H9 (cell line): ENCODE data around the gene NIFK. TPM values are rescaled to one million over a fixed set of nuclear protein-coding genes. Genes with fewer than 3 reads are reported as not detected.

Experiments used
- DNase-seq: peaks from one replicate; pipeline ENCODE4 v3.0.0-alpha.2; 2017
- H2AFZ ChIP-seq: one replicate; pipeline ENCODE4 v1.6.1; 2013; ENCODE audit warnings: mild to moderate bottlenecking, low read length, control low read depth, moderate library complexity
- H2AK5ac ChIP-seq: 2 replicates; pipeline ENCODE4 v1.6.1; 2013; ENCODE audit warnings: low read length, control low read depth, mixed read lengths; ENCODE audit not compliant: insufficient read length
- H2BK120ac ChIP-seq: one replicate; pipeline ENCODE4 v1.6.1; 2013; ENCODE audit warnings: low read depth, mild to moderate bottlenecking, low read length, control low read depth, inconsistent platforms; ENCODE audit not compliant: poor library complexity, severe bottlenecking
- H2BK12ac ChIP-seq: 2 replicates; pipeline ENCODE4 v1.6.1; 2013; ENCODE audit warnings: low read length, control low read depth, mixed read lengths, low read depth; ENCODE audit not compliant: insufficient read length
- H2BK15ac ChIP-seq: 2 replicates; pipeline ENCODE4 v1.6.1; 2013; ENCODE audit warnings: low read depth, low read length, control low read depth
- H2BK20ac ChIP-seq: one replicate; pipeline ENCODE4 v1.6.1; 2013; ENCODE audit warnings: low read depth, mild to moderate bottlenecking, low read length, control low read depth, inconsistent platforms; ENCODE audit not compliant: poor library complexity, severe bottlenecking
- H2BK5ac ChIP-seq: 2 replicates; pipeline ENCODE4 v1.6.1; 2013; ENCODE audit warnings: low read length, control low read depth, mixed read lengths; ENCODE audit not compliant: insufficient read length
- H3K14ac ChIP-seq: 2 replicates; pipeline ENCODE4 v1.6.1; 2013; ENCODE audit warnings: low read length, control low read depth; ENCODE audit not compliant: insufficient read depth
- H3K18ac ChIP-seq: 2 replicates; pipeline ENCODE4 v1.6.1; 2013; ENCODE audit warnings: low read depth, mild to moderate bottlenecking, mixed read lengths, low read length, control low read depth; ENCODE audit not compliant: insufficient read length
- H3K23ac ChIP-seq: 2 replicates; pipeline ENCODE4 v1.6.1; 2013; ENCODE audit warnings: low read length, control low read depth, mixed read lengths, low read depth; ENCODE audit not compliant: insufficient read length
- H3K23me2 ChIP-seq: 2 replicates; pipeline ENCODE4 v1.6.1; 2013; ENCODE audit warnings: low read depth, mild to moderate bottlenecking, mixed read lengths, low read length, control low read depth; ENCODE audit not compliant: insufficient read length, poor library complexity, severe bottlenecking
- H3K27ac ChIP-seq: 2 replicates; pipeline ENCODE4 v1.5.1; 2013; ENCODE audit warnings: low read length, control low read depth, mixed read lengths, low read depth; ENCODE audit not compliant: insufficient read length
- H3K27me3 ChIP-seq: 2 replicates; pipeline ENCODE4 v1.6.1; 2013; ENCODE audit warnings: low read length, control low read depth, inconsistent platforms; ENCODE audit not compliant: insufficient read depth
- H3K4ac ChIP-seq: 2 replicates; pipeline ENCODE4 v1.6.1; 2013; ENCODE audit warnings: low read depth, mild to moderate bottlenecking, control low read depth, inconsistent platforms, low read length, moderate library complexity
- H3K4me1 ChIP-seq: 2 replicates; pipeline ENCODE4 v1.6.1; 2013; ENCODE audit warnings: low read length, control low read depth, inconsistent platforms; ENCODE audit not compliant: insufficient read depth
- H3K4me2 ChIP-seq: 2 replicates; pipeline ENCODE4 v1.6.1; 2013; ENCODE audit warnings: low read length, control low read depth, mixed read lengths; ENCODE audit not compliant: insufficient read length, insufficient read depth
- H3K56ac ChIP-seq: 2 replicates; pipeline ENCODE4 v1.6.1; 2013; ENCODE audit warnings: low read depth, mild to moderate bottlenecking, mixed read lengths, low read length, control low read depth; ENCODE audit not compliant: insufficient read length
- H3K79me1 ChIP-seq: 2 replicates; pipeline ENCODE4 v1.6.1; 2013; ENCODE audit warnings: low read depth, mild to moderate bottlenecking, moderate library complexity, low read length, control low read depth, inconsistent platforms; ENCODE audit not compliant: insufficient read depth, poor library complexity, severe bottlenecking
- H3K79me2 ChIP-seq: 2 replicates; pipeline ENCODE4 v1.6.1; 2013; ENCODE audit warnings: low read length, control low read depth, inconsistent platforms; ENCODE audit not compliant: insufficient read depth
- H3K9ac ChIP-seq: 2 replicates; pipeline ENCODE4 v1.6.1; 2013; ENCODE audit warnings: low read length, control low read depth, mixed read lengths; ENCODE audit not compliant: insufficient read length; ENCODE audit errors: extremely low read depth
- H3K9me3 ChIP-seq: one replicate; pipeline ENCODE4 v1.6.1; 2013; ENCODE audit warnings: low read depth, low read length, inconsistent platforms; ENCODE audit not compliant: control insufficient read depth
- H3T11ph ChIP-seq: one replicate; pipeline ENCODE4 v1.6.1; 2013; ENCODE audit warnings: mild to moderate bottlenecking, low read length, control low read depth, inconsistent platforms
- H4K20me1 ChIP-seq: one replicate; pipeline ENCODE4 v1.6.1; 2013; ENCODE audit not compliant: control insufficient read depth, insufficient read length, insufficient read depth
- H4K5ac ChIP-seq: 2 replicates; pipeline ENCODE4 v1.6.1; 2013; ENCODE audit warnings: low read depth, mild to moderate bottlenecking, mixed read lengths, low read length, control low read depth; ENCODE audit not compliant: insufficient read length
- H4K8ac ChIP-seq: replicated peaks from 2 replicates; pipeline ENCODE4 v1.6.1; 2013; ENCODE audit warnings: low read length, control low read depth, mixed read lengths, low read depth; ENCODE audit not compliant: insufficient read length
- H4K91ac ChIP-seq: 2 replicates; pipeline ENCODE4 v1.6.1; 2013; ENCODE audit warnings: low read depth, mild to moderate bottlenecking, moderate library complexity, mixed read lengths, low read length, control low read depth; ENCODE audit not compliant: insufficient read length
- H3K27ac Mint-ChIP-seq, 3 experiments: 2 replicates in 2 of 3; 3 replicates in 1 of 3; pipeline ENCODE4 v1.8.0; 2020 to 2021; ENCODE audit warnings: mixed read lengths in 3 of 3, mild to moderate bottlenecking in 1 of 3, moderate library complexity in 1 of 3
- H3K27me3 Mint-ChIP-seq: 2 replicates; pipeline ENCODE4 v1.8.0; 2021; ENCODE audit warnings: low read depth, mild to moderate bottlenecking, moderate library complexity, mixed read lengths
- H3K36me3 Mint-ChIP-seq, 3 experiments: 2 replicates in 2 of 3; 3 replicates in 1 of 3; pipeline ENCODE4 v1.8.0; 2020 to 2021; ENCODE audit warnings: low read depth in 3 of 3, mixed read lengths in 3 of 3; ENCODE audit not compliant: insufficient read depth in 1 of 3
- H3K4me1 Mint-ChIP-seq, 2 experiments: 2 replicates each; pipeline ENCODE4 v1.8.0; 2020; ENCODE audit warnings: mixed read lengths in 2 of 2
- H3K4me3 Mint-ChIP-seq, 2 experiments: 2 replicates in 1 of 2; 3 replicates in 1 of 2; pipeline ENCODE4 v1.8.0; 2020 to 2021; ENCODE audit warnings: mild to moderate bottlenecking in 2 of 2, mixed read lengths in 2 of 2, moderate library complexity in 1 of 2
- H3K9me3 Mint-ChIP-seq, 2 experiments: 2 replicates in 1 of 2; 3 replicates in 1 of 2; pipeline ENCODE4 v1.8.0; 2020; ENCODE audit warnings: mild to moderate bottlenecking in 2 of 2, mixed read lengths in 2 of 2, moderate library complexity in 1 of 2
- CTCF ChIP-seq: fragments of 200-600 bp; sonication (generic); conservative IDR thresholded peaks from 3 replicates; pipeline ENCODE4 v1.8.0; 2021; ENCODE audit warnings: antibody characterized with exemption, mild to moderate bottlenecking
- WGBS: extraction: QIAGEN DNeasy Blood & Tissue Kit; methylation state at CpG from one replicate; pipeline ENCODE4 v1.1.7; 2013; ENCODE audit warnings: missing lambda C conversion rate, low lambda C conversion rate, mixed read lengths; ENCODE audit not compliant: insufficient read length; ENCODE audit errors: extremely low coverage; 5-methylcytosine and 5-hydroxymethylcytosine counted together
- total RNA-seq: library from RNA; stranded (reverse); gene quantifications from 2 replicates; pipeline ENCODE4 v1.2.1, GENCODE V29; 2021

The NIFK gene
- total RNA-seq, 1 experiment from 2014 or later: 180 TPM

- H2AFZ ChIP-seq: no peak overlapping the region
- H2BK5ac ChIP-seq: no peak overlapping the region
- H3K23me2 ChIP-seq: no peaks in the 10 kb centered on the region
- no peak for TF ChIP-seq CTCF
- no peak overlapping the region for H2BK20ac ChIP-seq
- H3K4me1 Mint-ChIP-seq: peaks cover 36 to 41% of the 10 kb centered on the region in 2 experiments
- peaks cover 14% of the 10 kb centered on the region for H3K9me3 ChIP-seq
- H3K23ac ChIP-seq: no peak overlapping the region
- H3T11ph ChIP-seq: no peak overlapping the region
- H4K8ac ChIP-seq: no peak overlapping the region
- no peak overlapping the region for H4K91ac ChIP-seq
- H3K9ac ChIP-seq: no peak overlapping the region
- H2BK15ac ChIP-seq: no peak overlapping the region
- no peak overlapping the region for H3K27ac Mint-ChIP-seq
- no peak overlapping the region for H3K4ac ChIP-seq
- H3K27me3 ChIP-seq: no peaks in the 10 kb centered on the region
- H3K14ac ChIP-seq: no peak overlapping the region
- no peaks in the 10 kb centered on the region for H3K79me2 ChIP-seq
- no peak overlapping the region for H3K4me2 ChIP-seq
- H3K27ac ChIP-seq: no peak overlapping the region
- no peak for DNase-seq
- H3K79me1 ChIP-seq: no peaks in the 10 kb centered on the region
- peaks cover 33% of the 10 kb centered on the region for H3K27me3 Mint-ChIP-seq
- H3K9me3 Mint-ChIP-seq: peaks cover 27 to 28% of the 10 kb centered on the region in 2 experiments
- WGBS: no CpG with 5 or more reads among the region's 2 CpGs
- no peak overlapping the region for H3K18ac ChIP-seq
- peaks cover 19 to 24% (median 22%) of the 10 kb centered on the region in 3 experiments for H3K36me3 Mint-ChIP-seq
- no peaks in the 10 kb centered on the region for H4K20me1 ChIP-seq
- H3K4me3 Mint-ChIP-seq: no peak overlapping the region
- no peak overlapping the region for H2BK12ac ChIP-seq
- no peak overlapping the region for H2AK5ac ChIP-seq
- H4K5ac ChIP-seq: no peak overlapping the region
- no peak overlapping the region for H2BK120ac ChIP-seq
- no peak overlapping the region for H3K56ac ChIP-seq
- peaks cover 4% of the 10 kb centered on the region; the same call in 1 of the 2 replicates for H3K4me1 ChIP-seq
Observed at GRCh38 chr2:121686902-121687301, 49.8 kb downstream of the NIFK start.
